GM06990 (cell line): ENCODE results near the gene ARHGAP31.
A peak's percentile ranks its signal among the peaks of the same experiment; 100 is the strongest.
"Not testable (repeated sequence)": the region's sequence is repeated elsewhere in the genome, so short reads cannot be mapped to it uniquely, and the experiment has no call there.

Experiments
- DNase-seq: peaks from one replicate; pipeline ENCODE4 v3.0.0-alpha.2; 2011; ENCODE audit not compliant: insufficient read length; ENCODE audit errors: extremely low read depth
- H3K27me3 ChIP-seq: replicated peaks from 2 replicates; pipeline ENCODE4 v1.6.0; 2011; ENCODE audit warnings: low read length; ENCODE audit not compliant: control insufficient read depth, insufficient read depth
- H3K36me3 ChIP-seq: 2 replicates; pipeline ENCODE4 v1.5.1; 2011; ENCODE audit warnings: low read length; ENCODE audit not compliant: control insufficient read depth, insufficient read depth
- H3K4me3 ChIP-seq: replicated peaks from 2 replicates; pipeline ENCODE4 v1.5.1; 2011; ENCODE audit warnings: low read depth, mild to moderate bottlenecking, control low read depth, low read length
- TF ChIP-seq, protein P1 (sequence below): IDR thresholded peaks from 2 replicates; pipeline ENCODE4 v1.5.1; 2011; ENCODE audit warnings: low read length, control low read depth, mild to moderate bottlenecking, inconsistent platforms; ENCODE audit not compliant: insufficient read depth, poor library complexity, severe bottlenecking

The ARHGAP31 gene

DNA sequence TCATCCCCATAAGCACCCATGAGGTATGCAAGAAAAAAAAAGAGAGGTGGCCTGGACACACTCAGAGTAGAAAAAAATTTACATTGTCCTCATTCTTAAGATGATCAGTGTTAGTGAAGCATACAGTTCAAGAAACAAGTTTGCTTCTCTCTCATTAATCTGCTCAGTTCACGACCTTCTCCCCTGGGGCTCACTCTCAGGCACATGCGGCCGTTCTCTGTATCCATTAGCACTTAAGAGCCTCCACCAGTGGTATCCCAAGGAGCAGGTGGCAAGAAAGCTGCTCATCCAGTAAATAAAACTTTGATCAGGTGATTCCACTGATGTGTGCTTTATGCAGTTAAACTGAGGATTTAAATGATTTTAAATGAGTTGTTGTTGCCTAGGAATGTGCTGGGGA lies 57.4 kb downstream of the ARHGAP31 start:
- Histone ChIP-seq H3K36me3 (no peaks in the 10 kb centered on the region; the same call in 1 of the 2 replicates), H3K27me3 (no peaks in the 10 kb centered on the region), H3K4me3 (no peak overlapping the region)
- TF ChIP-seq, protein P1, sequence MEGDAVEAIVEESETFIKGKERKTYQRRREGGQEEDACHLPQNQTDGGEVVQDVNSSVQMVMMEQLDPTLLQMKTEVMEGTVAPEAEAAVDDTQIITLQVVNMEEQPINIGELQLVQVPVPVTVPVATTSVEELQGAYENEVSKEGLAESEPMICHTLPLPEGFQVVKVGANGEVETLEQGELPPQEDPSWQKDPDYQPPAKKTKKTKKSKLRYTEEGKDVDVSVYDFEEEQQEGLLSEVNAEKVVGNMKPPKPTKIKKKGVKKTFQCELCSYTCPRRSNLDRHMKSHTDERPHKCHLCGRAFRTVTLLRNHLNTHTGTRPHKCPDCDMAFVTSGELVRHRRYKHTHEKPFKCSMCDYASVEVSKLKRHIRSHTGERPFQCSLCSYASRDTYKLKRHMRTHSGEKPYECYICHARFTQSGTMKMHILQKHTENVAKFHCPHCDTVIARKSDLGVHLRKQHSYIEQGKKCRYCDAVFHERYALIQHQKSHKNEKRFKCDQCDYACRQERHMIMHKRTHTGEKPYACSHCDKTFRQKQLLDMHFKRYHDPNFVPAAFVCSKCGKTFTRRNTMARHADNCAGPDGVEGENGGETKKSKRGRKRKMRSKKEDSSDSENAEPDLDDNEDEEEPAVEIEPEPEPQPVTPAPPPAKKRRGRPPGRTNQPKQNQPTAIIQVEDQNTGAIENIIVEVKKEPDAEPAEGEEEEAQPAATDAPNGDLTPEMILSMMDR: no peak
- no peak for DNase-seq

DNA sequence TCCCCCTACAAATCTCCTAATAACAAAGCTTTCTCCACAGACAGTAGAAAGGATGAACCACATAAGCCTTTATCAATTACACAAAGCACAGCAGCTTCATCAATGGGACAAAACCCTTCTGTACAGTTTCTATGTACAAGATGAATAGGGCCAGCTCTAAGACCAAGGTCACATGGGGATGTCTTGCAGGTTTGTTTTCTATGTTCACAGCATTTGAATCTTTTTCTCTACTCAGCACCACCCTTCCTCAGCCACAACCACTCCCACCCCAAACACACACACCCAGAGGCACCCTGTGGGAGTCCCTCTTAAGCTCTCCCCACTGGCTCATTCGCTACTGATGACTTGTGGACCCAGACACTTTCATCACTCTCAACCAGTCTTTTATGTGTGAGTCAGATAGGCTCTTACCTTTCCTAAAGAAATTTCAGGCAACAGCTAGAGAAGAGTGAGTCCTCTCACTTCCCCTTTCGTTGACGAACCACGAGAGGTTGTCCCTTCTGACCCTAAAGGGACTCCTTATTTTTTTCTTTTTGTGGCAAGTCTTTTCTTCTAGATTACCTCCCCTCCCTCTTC lies 57.9 kb downstream of the ARHGAP31 start:
- TF ChIP-seq, protein P1: no peak
- no peak overlapping the region for H3K4me3 ChIP-seq
- DNase-seq: peak; percentile 79
- H3K36me3 ChIP-seq: no peaks in the 10 kb centered on the region; the same call in 1 of the 2 replicates
- no peaks in the 10 kb centered on the region for H3K27me3 ChIP-seq

DNA sequence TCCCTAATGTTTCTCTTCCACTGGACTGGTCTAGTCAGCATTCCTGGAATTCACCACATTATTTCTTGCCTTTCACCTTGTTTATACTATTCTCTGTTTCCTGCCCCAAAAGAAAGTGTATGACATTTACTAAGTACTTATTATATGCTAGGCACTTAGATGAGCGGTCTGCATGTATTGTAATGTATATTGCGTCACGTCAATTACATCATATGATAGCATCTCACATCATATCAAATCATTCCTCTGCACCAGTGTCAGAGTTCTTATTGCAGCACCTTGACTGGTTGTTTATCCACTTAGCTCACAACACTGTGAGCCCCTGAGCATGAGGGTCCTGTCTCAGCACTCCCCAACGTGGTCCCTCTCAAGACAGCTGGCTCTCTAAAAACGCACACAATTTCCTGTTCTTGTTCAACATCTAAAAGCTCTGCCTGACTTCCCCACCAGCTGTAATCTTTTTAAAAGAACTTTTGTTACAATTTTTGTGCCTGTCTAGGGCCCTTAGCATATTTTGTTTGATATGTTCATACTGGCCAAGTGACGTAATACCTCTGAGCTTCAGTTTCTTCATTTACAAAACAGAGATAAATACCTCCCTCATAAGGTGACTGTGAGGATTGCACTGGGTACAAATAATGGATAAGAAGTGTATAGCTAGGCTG lies 58.8 kb downstream of the ARHGAP31 start:
- Histone ChIP-seq H3K4me3 (no peak overlapping the region), H3K36me3 (no peaks in the 10 kb centered on the region; the same call in 1 of the 2 replicates), H3K27me3 (no peaks in the 10 kb centered on the region)
- no peak for DNase-seq
- TF ChIP-seq, protein P1: peak; percentile 33

DNA sequence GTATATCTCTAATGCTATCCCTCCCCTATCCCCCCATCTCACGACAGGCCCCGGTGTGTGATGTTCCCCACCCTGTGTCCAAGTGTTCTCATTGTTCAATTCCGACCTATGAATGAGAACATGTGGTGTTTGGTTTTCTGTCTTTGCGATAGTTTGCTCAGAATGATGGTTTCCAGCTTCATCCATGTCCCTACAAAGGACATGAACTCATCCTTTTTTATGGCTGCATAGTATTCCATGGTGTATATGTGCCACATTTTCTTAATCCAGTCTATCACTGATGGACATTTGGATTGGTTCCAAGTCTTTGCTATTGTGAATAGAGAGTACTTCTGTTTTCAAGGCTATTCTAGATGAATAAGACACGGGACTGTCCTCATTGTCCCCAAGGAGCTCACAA lies 61.4 kb downstream of the ARHGAP31 start:
- not testable (repeated sequence) for DNase-seq, H3K4me3 ChIP-seq, H3K36me3 ChIP-seq, H3K27me3 ChIP-seq

DNA sequence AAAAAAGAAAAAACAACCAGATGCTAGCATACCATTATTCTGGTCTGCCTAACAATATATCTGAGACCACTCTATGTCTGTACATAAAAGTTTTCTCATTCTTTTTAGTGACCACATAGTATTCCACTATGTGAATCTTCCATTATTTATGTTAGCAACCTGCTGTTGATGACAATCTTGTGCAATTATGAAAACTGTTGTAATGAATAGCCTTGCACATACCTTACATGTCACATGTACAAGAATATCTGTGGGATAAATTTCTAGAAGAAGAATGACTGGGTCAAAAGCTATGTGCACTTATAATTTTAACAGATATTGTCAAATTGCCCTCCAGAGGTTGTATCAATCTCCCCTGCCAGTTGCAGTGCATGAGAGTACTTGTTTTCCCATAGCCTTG lies 62.5 kb downstream of the ARHGAP31 start:
- H3K4me3 ChIP-seq: no peak overlapping the region
- H3K27me3 ChIP-seq: no peaks in the 10 kb centered on the region
- H3K36me3 ChIP-seq: no peaks in the 10 kb centered on the region; the same call in 1 of the 2 replicates
- TF ChIP-seq, protein P1: no peak
- DNase-seq: no peak

DNA sequence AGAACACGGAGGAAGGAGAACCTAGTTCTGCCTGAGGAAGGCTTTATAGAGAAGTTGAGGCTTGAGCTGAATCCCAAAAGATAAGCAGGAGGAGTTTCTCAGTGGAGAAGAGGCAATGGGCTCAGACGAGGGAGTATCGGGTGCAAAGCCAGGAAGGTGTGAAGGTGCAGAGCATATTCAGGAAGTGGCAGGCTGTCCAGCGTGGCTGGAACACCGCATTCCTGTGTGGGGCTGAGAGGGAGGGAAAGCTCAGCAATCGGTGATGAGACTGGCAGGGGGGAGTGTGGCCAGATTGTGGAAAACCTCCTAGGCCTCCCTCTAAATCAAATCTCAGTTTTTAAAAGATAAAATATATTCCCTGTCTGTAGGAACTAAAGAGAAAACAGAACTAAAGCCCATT lies 63.0 kb downstream of the ARHGAP31 start:
- TF ChIP-seq, protein P1: no peak
- H3K27me3 ChIP-seq: no peaks in the 10 kb centered on the region
- DNase-seq: no peak
- H3K4me3 ChIP-seq: no peak overlapping the region
- H3K36me3 ChIP-seq: no peaks in the 10 kb centered on the region; the same call in 1 of the 2 replicates
